ENCODE results near the gene CACNA1H.

DNA sequence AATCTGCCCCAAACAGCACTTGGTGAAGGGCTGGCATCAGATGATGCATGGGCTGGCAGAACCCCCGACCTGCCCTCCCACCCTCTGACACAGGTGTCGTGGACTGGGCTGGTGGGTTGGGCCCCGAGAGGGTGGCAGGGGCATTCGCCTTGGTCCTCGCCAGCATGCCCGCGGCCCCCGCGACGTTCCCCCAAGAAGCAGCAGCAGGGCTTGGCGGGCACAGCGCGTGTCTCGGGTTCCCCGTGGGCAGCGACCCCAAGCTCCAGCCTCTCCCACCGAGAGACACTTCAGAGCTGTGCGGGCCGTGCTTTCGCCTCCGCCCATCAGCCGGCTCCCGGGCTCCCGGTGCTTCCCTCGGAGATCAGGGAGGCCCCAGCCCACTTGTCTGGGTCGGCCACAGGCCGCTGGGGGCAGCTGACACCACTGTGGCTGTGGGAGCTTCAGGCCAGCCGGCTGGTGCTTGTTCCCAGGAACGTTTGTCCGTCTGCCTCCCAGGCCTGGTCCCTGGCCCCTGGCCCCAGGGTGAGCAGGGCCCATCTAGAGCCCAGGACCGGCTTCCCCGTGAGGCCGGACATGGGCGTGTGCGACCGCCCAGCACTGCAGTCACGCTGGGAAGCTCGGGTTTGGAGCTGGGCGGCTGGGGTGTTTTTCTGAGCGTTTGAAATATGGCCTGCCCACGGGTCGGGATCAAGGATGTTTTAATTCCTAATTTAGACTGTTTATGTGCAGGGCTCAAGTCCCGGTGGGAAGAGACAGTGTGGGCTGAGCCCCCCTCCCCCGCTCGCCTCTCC lies 16.6 kb downstream of the CACNA1H start:
- TF ChIP-seq POLR2A (IDR thresholded peaks at IDR 0.05; ENCODE audit: borderline replicate concordance, extremely low read depth, insufficient read depth, insufficient read length) (no peak), ZNF274 (IDR thresholded peaks at IDR 0.05; ENCODE audit: low read depth, low read length) (no peak), SP1 (IDR thresholded peaks at IDR 0.05; ENCODE audit: low read depth) (no peak)
- TF ChIP-seq, protein P1, sequence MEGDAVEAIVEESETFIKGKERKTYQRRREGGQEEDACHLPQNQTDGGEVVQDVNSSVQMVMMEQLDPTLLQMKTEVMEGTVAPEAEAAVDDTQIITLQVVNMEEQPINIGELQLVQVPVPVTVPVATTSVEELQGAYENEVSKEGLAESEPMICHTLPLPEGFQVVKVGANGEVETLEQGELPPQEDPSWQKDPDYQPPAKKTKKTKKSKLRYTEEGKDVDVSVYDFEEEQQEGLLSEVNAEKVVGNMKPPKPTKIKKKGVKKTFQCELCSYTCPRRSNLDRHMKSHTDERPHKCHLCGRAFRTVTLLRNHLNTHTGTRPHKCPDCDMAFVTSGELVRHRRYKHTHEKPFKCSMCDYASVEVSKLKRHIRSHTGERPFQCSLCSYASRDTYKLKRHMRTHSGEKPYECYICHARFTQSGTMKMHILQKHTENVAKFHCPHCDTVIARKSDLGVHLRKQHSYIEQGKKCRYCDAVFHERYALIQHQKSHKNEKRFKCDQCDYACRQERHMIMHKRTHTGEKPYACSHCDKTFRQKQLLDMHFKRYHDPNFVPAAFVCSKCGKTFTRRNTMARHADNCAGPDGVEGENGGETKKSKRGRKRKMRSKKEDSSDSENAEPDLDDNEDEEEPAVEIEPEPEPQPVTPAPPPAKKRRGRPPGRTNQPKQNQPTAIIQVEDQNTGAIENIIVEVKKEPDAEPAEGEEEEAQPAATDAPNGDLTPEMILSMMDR (IDR thresholded peaks at IDR 0.05 in 2 of 3, conservative IDR thresholded peaks at IDR 0.05 in 1 of 3; ENCODE audit: borderline replicate concordance in 1 of 3, insufficient read depth in 1 of 3, low read depth in 2 of 3, low read length in 2 of 3) = no peak
